HG02884 (cell line): ENCODE results near the gene EGFL7.

Experiments used
- ATAC-seq: cut with Tn5 transposase; IDR thresholded peaks from one replicate; pipeline ENCODE4 v1.9.1; 2021; ENCODE audit warnings: mild to moderate bottlenecking, moderate library complexity; ENCODE audit not compliant: unreplicated experiment

The EGFL7 gene

GRCh38 chr9:136671646-136672430, 9.1 kb downstream of the EGFL7 start:
- no peak for ATAC-seq

GRCh38 chr9:136672431-136673087, 9.8 kb downstream of the EGFL7 start:
- ATAC-seq = no peak

- ATAC-seq = no peak
These were observed 10.6 kb downstream of the EGFL7 start for GRCh38 chr9:136673088-136673974.

DNA sequence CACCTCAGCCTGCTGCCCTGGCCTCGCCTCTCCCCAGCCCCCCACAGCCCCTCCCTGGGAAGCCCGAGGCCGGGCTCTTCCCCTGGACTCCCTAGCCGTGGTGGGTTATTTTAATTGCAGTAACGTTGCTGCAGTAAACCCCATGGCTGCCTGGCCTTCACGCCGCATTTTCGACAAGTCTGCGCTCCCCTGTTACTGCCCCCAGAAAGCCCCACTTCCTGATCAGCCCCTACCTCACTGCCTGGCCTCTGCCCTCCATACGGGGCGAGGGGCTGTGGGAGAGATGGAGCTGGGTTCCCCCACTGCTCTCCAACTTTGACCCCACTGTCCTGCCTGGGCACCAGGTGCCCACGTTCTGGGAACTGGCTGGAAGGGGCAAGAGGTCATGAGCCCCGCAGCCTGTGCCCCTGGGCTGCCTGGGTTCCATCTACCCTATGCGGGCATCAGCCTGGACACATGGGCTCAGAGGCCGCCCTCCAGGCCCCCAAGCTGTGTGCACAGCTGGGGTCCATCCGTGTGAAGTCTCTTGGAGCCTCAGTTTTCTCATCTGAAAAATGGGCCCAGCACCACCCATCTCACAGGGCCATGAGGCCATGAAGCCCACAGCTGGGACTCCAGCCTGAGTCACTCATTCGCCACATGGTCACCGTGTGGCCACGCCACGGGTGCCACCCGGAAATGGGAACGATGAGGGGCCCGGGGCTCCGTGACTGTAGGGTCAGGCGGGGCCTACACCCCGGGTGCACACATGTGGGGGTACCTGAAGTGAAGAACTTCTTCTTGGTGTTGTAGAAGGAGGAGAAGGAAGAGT, 11.5 kb downstream of the EGFL7 start:
- no peak for ATAC-seq

- no peak for ATAC-seq
These were observed 12.2 kb downstream of the EGFL7 start for GRCh38 chr9:136674786-136675349.

GRCh38 chr9:136675477-136676296, 13.0 kb downstream of the EGFL7 start:
- ATAC-seq = no peak

GRCh38 chr9:136676297-136676794, 13.6 kb downstream of the EGFL7 start:
- no peak for ATAC-seq

GRCh38 chr9:136676920-136677686, 14.4 kb downstream of the EGFL7 start:
- no peak for ATAC-seq

DNA sequence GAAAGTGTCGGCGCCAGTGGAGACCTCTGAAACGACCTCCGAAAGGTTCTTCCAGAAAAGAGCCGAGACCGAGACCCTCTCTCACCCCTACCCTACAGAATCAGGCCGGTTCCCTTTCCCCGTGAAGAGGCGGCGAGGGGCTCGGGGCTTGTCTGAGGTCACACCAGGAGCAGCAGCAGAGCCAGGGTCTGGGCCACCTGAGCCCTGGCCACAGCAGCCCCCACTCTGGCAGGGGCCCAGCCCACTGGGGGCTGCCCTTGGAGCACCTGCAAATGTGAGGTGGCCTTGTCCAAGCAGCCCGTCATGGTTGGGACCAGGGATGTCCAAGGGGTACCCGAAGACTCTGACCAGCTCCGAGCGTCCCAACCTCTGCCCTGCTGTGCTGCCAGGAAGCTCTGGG, 15.3 kb downstream of the EGFL7 start:
- no peak for ATAC-seq

GRCh38 chr9:136678624-136679023, 15.9 kb downstream of the EGFL7 start:
- ATAC-seq = no peak

DNA sequence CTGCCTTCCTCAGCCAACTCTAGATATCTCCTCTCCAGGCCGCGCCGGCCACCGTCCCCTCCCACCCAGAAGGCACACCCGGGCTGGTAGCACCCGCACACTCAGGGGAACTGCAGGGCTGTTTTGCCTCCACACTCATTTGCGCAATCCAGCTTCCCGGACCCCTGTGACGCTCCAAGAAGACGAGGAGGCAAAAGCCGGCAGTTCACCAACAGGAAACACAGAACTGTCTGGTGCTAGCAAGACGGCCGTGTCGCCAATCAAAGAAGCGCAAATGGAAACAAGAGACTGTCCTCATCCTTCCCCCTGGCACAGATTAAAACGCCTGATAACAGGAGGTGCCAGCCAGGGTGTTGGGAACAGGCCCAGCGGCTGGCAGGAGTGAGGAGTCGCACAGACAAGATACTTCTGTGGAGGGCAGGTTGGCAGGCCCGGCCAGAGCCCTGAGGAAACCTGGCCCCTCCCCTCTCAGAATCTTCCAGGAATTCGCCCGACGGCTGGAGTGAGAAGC, 16.8 kb downstream of the EGFL7 start:
- no peak for ATAC-seq

- ATAC-seq = no peak
These were observed 18.3 kb downstream of the EGFL7 start for GRCh38 chr9:136681029-136681428.

- no peak for ATAC-seq
These were observed 19.4 kb downstream of the EGFL7 start for GRCh38 chr9:136681945-136682699.

- no peak for ATAC-seq
These were observed 20.0 kb downstream of the EGFL7 start for GRCh38 chr9:136682710-136683109.

DNA sequence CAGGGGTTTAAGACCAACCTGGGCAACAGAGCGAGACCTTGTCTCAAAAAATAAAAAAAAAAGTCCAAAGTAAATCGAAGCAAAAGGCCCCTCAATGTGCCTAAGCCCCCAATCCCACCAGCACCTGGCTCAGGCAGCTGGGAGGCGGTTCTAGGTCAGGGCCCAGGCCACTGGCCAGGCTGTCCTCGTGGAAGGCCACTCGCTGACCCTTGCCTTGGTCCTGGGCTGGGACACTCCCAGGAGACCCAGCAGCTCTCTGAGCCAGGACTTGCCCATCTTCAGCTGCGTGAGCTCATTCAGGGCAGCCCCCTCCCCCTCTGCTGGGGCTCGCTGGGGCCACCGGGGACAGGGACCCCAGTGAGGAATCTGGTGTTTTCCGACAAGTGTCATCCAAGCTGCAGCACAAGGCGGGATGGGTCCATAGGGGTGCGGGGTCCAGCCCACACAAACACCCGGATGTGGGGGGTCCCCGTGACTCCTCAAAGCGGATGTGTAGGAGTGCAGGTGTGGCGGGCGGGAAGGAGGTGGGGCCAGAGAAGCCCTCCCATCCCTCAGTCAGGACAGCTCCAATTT, 20.5 kb downstream of the EGFL7 start:
- ATAC-seq = no peak

GRCh38 chr9:136683755-136684154, 21.0 kb downstream of the EGFL7 start:
- no peak for ATAC-seq

- no peak for ATAC-seq
These were observed 21.6 kb downstream of the EGFL7 start for GRCh38 chr9:136684339-136684738.
